Astrocyte of the cerebellum (primary cell): ENCODE data around the gene MAP3K15.

Experiments
- DNase-seq: peaks from one replicate; pipeline ENCODE4 v3.0.0-alpha.2; 2011; ENCODE audit warnings: low read depth
- H3K4me3 ChIP-seq: 2 replicates; pipeline ENCODE4 v1.5.1; 2011; ENCODE audit warnings: mild to moderate bottlenecking, low read depth, low read length, moderate library complexity
- CTCF ChIP-seq: IDR thresholded peaks from 2 replicates; pipeline ENCODE4 v1.5.1; 2012; ENCODE audit warnings: low read length, low read depth, moderate library complexity, mild to moderate bottlenecking; ENCODE audit errors: missing control alignments
- in situ Hi-C: cut with HindIII; loops from 2 replicates; pipeline ENCODE4 v1.10.0; 2017; ENCODE audit warnings: low sequenced_read_pairs

Gene MAP3K15

GRCh38 chrX:19375546-19375945 lies 139.8 kb downstream of the MAP3K15 start:
- DNase-seq, result no peak
- TF ChIP-seq CTCF, result no peak
- no peak overlapping the region for H3K4me3 ChIP-seq
- in situ Hi-C loops, result no loop called here

GRCh38 chrX:19373351-19373891 lies 141.9 kb downstream of the MAP3K15 start:
- no peak for DNase-seq
- H3K4me3 ChIP-seq, result no peak overlapping the region
- in situ Hi-C loops, result no loop called here
- TF ChIP-seq CTCF, result no peak

GRCh38 chrX:19372547-19373331 lies 142.6 kb downstream of the MAP3K15 start:
- no peak for DNase-seq
- no peak for TF ChIP-seq CTCF
- in situ Hi-C loops, result no loop called here
- H3K4me3 ChIP-seq, result peak overlapping the region; percentile 37

DNA sequence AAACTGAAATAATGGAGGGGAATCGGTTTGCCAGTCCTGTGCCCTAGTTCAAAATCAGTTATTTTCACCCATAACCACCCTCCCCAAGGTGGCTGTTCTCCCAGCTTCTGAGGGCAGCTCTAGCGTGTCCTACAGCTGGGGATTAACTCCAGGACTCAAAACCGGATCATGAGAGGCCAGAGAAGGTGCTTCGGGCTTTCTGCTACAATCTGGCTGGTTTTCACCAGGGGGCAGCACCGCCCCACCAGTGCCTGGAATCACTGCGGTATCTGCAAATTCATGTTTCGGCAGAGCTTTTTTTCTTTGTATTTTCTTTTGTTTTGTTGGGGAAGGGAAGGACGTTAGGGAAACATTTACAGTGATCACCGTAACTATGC lies 143.2 kb downstream of the MAP3K15 start:
- in situ Hi-C loops, result no loop called here
- peak overlapping the region; percentile 37 for H3K4me3 ChIP-seq
- peak; percentile 79 for TF ChIP-seq CTCF

DNA sequence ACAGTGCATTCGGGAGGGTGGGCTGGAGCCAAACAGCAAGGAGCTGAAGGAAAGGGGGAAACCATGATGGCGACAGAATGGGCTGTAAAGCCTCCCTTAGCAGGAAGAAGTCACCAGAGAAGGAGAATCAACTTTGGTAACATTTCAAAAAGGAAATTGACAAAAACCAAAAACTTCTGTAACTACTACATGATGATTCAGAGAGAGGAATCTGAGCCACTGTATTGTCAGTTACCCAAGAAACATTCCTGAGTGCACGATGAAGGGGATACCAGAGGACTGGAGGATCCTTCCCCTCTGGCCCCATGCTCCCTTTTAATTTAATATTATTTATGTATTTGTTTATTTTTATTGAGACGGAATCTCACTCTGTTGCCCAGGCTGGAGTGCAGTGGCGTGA lies 145.2 kb downstream of the MAP3K15 start:
- in situ Hi-C loops, result no loop called here
- no peak for TF ChIP-seq CTCF
- no peak overlapping the region for H3K4me3 ChIP-seq
- DNase-seq, result no peak

More for the DNA sequence above, 143.2 kb downstream of the MAP3K15 start:
- DNase-seq, result peak; percentile 26

DNA sequence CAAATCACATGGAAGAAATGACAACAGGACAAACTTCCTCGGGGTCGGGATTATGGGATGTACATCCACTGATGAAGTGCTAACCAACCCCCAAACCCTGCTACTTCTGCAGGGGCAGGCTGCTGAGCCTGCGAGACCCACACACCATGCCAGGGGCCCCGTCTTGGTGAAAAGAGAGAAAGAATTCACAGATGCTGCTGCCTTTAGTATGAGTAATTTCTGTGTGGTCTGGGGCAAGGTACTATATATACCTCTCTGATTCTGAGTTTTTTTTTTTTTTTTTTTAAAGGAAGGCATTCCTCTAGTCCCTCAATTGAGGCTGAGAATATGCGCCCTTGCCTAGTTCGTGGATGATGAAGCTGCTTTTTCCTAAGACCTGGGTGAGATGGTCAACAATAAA lies 146.7 kb downstream of the MAP3K15 start:
- in situ Hi-C loops, result no loop called here
- no peak for DNase-seq
- TF ChIP-seq CTCF, result no peak
- no peak overlapping the region for H3K4me3 ChIP-seq
